ENCODE results near the gene EEF1AKMT1.

The EEF1AKMT1 gene

DNA sequence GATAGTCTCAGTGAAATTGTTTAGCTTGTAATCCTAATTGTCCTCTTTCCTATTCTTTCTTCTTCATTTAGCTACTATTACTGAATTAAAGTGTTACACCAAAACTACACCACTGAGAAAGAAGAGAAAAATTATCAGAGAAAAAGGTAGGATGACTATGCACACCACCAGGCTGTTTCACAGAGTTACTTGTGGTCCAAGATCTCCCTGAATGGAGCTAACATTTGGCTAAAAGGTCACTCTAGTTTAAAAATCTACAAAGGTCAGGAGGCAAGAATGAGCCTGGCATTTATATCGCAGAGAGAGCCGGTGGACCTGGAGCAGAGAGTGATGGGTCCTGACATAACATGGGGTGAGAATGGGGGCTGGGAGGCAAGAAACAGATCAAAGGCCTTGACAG is 37.0 kb upstream of the EEF1AKMT1 start:
- TF ChIP-seq CTCF (conservative IDR thresholded peaks at IDR 0.05) = no peak
- no peak overlapping the region for H3K27ac ChIP-seq

- TF ChIP-seq CTCF (conservative IDR thresholded peaks at IDR 0.05) = no peak
- H3K27ac ChIP-seq = no peak overlapping the region
Observed at GRCh38 chr13:20808874-20809273, 35.1 kb upstream of the EEF1AKMT1 start.

DNA sequence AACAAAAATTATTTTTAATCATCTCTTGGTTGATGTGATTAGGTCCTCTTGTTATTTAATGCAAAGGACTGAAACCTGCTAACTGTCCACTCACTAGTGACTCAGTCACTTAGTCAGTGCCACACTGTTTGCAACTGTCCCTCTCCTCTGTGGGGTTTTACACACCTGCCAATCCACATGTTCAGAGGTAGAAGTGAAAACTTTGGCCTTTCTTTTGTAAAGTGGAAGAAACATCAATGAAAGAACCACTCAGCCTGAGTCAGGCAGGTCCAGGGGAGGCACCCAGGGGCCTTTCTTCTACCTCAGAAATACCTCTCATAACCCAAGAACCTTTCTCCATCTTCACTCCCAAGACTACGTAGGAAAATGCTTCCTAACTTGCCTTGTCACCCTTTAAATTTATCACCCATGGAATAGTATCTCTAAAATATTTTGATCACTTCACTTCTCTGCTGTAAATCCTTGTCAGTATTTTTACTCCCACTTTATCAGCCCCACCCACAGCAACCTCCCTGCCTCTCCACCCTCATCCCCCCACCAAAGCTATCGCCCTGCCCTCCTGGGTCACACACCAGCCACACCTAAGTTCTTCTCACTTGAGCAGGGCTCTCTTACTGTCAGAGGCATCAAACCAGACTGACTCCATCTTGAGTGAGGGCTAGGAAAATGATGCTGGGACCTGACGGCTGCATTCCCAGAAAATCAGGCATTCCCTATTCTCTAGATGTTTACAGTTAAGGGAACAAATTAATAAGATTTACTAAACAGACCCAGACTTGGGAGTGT is 29.6 kb upstream of the EEF1AKMT1 start:
- H3K27ac ChIP-seq = no peak overlapping the region
- TF ChIP-seq CTCF (conservative IDR thresholded peaks at IDR 0.05) = no peak

DNA sequence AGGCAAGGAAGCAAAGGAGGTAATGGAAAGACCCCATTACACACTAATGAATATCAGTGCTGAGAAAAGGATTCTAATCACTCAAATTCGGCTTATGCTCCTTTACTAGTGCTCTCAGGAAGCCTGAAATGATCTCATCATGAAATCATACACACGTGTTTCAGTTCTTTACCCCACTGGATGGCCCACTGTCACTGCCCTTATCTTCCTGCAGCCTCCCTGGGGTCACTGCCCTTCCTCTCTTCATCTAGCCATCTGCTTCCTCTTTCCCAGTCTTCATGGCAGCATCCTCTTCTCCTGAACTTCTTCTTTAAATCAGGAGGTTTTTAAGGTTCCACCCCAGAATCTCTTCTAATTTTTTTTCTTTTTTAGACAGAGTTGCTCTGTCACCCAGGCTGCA is 27.9 kb upstream of the EEF1AKMT1 start:
- H3K27ac ChIP-seq = no peak overlapping the region
- TF ChIP-seq CTCF (conservative IDR thresholded peaks at IDR 0.05) = no peak

GRCh38 chr13:20799726-20800416 is 26.1 kb upstream of the EEF1AKMT1 start:
- TF ChIP-seq CTCF (conservative IDR thresholded peaks at IDR 0.05) = no peak
- H3K27ac ChIP-seq = no peak overlapping the region

- H3K27ac ChIP-seq = no peak overlapping the region
- no peak for TF ChIP-seq CTCF (conservative IDR thresholded peaks at IDR 0.05)
Observed at GRCh38 chr13:20798027-20798426, 24.3 kb upstream of the EEF1AKMT1 start.

- no peak overlapping the region for H3K27ac ChIP-seq
- TF ChIP-seq CTCF (conservative IDR thresholded peaks at IDR 0.05) = no peak
Observed at GRCh38 chr13:20796791-20797508, 23.2 kb upstream of the EEF1AKMT1 start.
